Right renal pelvis (tissue), 4 donors: Measurements from ENCODE around the gene ARL17B. TPM values are rescaled to one million over a fixed set of nuclear protein-coding genes. Genes with fewer than 3 reads are reported as not detected.
"Not testable (repeated sequence)": the region's sequence is repeated elsewhere in the genome, so short reads cannot be mapped to it uniquely, and the experiment has no call there.

Experiments
- DNase-seq, 4 donors: peaks; one replicate each; pipeline ENCODE4 v3.0.0-alpha.2; 2013; ENCODE audit warnings: low read depth in 4 of 4, low spot score in 3 of 4, missing footprints in 1 of 4
- polyA plus RNA-seq, 4 donors: library from polyadenylated mRNA; unstranded; fragments of 120-200 nt; gene quantifications; one replicate each; pipeline ENCODE4 v1.2.1, GENCODE V29; 2013; ENCODE audit not compliant: insufficient read length in 4 of 4

ARL17B gene
- 10 to 100 TPM; 12.0 to 20.5 (median 16.0) TPM for polyA plus RNA-seq

DNA sequence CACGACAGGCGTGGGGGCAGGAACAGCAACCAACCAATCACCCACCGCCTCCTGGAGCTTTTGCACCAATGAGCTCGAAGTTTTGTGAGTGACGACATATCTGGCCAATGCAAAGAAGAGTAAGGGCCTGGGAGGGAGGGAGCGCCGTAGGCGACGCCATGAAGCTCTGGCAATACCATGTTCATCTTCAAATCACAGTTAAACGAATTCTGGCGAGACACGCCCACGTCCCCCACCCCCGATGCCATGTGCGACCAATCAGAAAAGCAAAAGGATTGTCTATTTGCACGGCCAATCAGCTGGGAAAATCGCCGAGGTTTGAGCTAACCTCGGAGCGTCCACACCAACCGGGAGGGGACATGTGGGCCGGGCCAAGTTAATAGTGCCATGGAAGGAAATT lies at the start of gene ARL17B:
Gene ARL17B (minus strand): TSS at position 12 of the 400 bp plus-strand sequence. CDS start 3,369 bp downstream, outside the sequence.
- not testable (repeated sequence) for DNase-seq

GRCh38 chr17:46409864-46410263 lies 48.3 kb upstream of the ARL17B start:
- DNase-seq: not testable (repeated sequence)

DNA sequence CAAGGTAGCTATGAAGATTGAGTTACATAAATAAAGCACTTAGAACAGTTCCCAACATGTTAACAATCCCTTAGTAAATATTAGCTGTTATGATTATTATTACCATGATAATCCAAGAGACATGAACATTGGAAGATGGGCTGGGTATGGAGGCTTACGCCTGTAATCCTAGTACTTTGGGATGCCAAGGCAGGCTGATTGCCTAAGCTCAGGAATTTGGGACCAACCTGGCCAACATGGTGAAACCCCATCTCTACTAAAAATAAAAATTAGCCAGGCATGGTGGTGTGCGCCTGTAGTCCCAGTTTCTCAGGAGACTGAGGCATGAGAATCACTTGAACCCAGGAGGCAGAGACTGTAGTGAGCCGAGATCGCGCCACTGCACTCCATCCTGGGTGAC lies 45.6 kb upstream of the ARL17B start:
- DNase-seq: not testable (repeated sequence)

DNA sequence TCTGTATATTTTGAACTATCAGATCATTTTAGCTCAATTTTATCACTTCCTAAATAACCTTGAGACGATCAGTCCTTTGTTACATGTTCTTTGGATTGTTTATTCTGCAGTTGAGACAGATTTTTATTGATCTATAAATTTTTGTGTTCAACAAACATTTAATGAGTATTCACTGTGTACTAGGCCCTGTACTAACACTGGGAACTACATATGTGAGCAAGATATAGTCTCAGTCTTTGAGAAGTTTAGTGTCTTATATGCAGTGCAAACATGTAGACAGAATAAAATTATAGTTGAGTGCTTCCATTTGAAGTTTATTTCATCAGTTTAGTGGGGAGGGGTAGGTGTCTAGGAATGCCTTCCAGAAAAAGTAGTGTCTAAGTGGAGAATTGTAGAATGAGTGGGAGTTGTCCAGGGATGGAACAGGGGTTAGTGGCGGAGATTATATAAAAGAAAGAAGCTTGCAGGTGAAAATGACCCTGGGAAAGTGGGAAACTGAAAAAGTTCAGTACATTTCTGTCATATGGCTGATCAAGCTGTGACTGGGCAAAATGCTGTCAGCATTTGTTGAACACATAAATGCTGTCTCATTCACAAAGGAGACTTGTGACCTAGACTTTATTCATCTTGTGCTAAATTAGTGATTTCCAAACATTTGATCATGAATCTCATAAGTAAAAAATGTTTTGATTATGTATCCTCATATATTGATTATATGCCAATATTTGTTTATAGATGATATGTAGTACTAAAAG lies 39.6 kb upstream of the ARL17B start:
- DNase-seq: not testable (repeated sequence)

DNA sequence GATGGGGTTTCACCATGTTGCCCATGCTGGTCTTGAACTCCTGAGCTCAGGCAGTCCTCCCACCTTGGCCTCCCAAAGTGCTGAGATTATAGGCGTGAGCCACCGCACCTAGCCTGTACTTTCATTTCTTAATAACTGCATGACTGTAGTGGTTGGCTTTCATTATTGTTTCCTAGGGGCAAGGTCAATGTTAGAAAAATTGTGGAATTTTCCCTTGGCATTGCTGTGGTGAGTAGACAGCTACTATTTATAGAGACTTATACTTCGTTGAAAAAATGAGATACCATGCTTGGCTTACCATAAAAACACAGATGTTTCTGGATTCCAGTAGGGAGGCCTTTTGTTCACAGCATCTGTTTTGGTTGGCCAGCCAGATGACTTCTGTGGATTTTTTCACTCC lies 39.0 kb upstream of the ARL17B start:
- DNase-seq: not testable (repeated sequence)

DNA sequence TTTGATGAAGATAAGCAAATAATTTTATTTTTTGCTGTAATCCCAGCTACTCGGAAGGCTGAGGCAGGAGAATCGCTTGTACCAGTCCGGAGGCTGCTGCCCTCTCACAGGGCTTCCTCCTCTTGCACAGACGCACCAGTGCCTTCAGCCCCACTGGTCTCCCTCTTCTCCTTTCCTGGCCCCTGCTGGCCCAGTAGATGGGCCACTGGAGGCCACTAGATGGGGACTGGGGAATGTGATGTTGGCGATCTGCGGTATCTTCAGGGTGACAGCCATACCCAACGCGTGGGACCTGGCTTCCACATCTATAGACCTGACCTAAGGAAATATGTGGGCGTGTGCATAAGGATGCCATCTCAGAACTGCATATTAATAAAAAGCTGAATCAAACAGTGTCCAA lies 38.4 kb upstream of the ARL17B start:
- not testable (repeated sequence) for DNase-seq

DNA sequence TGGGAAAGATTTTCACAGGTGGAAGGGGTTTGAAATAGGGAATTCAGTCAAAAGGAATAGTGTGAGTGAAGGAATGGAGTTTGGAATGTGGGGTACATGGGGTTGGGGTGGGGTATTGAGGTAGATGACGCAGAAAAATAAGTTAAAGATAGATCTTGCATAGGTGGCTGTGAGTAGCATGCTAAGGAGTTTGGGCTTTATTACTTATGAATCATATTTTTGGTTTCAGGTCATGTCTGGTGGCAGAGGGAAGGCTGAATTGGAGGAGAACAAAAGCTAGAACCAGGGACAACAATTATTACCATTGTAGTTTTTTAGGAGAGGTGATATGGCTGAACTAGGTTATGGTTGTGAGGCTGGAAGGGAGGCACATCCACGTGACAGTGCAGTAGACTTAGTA lies 34.7 kb upstream of the ARL17B start:
- not testable (repeated sequence) for DNase-seq

DNA sequence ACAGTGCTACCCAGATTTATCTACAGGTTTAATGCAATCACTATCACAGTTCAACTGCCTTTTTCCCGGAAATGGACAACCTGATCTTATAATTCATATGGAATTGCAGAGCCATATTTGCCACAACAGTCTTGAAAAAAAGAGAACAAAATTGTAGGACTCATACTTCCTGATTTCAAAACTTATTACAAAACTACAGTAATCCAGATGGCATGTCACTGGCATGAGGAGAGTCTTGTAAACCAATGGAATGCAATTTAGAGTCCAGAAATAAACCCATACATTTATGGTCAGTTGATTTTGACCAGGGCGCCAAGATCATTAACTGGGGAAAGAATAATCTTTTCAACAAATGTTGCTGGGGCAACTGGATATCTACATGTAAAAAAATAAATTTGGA lies 32.1 kb upstream of the ARL17B start:
- not testable (repeated sequence) for DNase-seq

- DNase-seq: not testable (repeated sequence)
These were observed 23.9 kb upstream of the ARL17B start for GRCh38 chr17:46385491-46385890.

- DNase-seq: not testable (repeated sequence)
These were observed 21.6 kb upstream of the ARL17B start for GRCh38 chr17:46383118-46383517.

- DNase-seq: not testable (repeated sequence)
These were observed 11.9 kb upstream of the ARL17B start for GRCh38 chr17:46373418-46373817.

DNA sequence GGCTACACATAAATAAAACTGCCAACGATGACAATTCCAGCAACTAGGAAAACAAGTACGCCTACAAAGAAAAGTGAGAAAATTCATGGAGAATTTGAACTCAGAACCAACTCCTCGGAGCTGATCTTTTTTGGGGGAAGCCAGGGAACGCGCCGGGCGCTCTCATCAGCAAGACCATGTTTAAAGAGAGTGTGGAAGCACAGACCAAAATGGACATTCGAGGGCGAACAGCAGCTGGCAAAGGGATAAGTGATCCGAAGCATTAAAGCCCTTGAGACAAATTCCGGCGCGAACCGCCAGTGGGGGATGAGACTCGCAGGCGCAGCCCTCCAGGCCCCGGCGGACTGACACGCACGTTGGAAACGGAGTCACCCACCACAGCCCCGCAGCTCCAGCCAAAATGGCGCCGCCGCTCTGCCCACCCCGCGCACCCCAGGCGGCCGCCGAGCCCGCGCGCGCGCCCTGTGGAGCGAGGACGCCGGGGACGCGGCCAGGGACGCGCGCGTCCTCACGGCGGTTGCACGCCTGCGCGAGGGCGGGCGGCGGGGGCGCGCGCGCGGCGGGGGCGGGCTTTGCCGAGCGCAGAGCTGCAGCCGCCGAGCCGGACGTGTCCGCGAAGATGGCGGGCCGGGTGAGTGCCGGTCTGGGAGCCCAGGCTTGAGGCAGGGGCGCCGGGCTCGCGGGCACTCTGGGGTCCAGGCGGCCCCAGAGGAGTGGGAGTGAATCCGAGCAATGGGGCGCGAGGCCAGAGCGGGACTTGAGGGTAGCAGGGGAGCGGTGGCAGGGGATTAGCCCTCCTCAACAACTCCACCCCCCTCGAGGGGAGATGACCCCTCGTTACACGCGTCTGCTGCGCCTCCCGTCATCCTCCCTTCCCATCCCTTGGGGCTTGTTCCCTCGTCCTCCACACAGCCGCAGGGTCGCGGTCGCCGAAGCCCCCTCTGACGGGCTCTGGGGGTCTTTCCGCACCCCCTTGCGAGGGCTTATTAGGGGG lies 11.0 kb upstream of the ARL17B start:
- DNase-seq: not testable (repeated sequence)

DNA sequence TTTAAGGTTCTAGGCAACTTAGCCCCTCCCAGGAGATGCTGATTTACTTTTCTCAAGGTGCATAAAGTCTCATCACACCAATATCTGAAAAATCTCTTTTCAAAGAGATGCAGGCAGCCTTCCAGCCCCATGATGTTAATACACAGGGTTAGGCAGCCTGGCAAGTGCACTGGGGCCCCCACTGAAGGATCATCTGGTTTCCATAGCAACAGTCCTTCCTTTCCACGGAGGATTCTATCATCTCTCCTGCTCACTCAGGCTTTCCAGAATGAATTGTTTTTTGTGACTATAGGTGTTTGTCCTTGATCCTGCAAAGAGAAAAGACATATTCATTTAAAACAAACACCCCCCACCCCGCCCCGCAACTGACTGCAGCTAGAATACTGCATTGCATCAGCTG lies 6.0 kb upstream of the ARL17B start:
- DNase-seq: not testable (repeated sequence)

DNA sequence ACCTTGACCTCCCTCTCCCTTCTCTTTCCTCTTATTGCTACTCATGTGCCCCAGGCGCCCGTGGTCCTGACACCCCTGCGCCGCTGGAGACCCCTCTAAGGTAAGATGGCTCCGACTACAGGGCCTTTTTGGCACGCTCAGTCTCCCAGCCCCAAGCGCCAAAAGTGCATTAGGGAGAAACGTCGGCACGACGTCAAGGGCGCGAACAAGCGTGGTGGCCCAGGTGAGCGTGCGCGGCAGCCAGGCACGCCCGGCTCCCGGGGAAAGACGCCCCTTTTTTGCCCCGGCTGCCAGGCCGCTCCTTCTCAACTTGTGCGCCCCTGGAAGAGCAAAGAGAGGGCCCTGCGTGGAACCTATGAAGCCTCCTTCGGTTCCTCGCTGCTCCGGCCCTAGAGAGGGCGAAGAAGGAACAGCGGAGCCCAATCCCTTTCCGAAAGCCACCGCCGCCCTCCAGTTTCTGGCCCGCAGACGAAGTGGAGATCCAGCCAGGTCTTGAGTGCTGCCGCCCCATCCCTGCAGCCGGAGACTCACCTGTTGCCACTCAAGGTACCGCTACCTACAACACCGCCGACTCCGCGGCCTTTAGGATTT lies 326 bp downstream of the ARL17B start:
- not testable (repeated sequence) for DNase-seq

DNA sequence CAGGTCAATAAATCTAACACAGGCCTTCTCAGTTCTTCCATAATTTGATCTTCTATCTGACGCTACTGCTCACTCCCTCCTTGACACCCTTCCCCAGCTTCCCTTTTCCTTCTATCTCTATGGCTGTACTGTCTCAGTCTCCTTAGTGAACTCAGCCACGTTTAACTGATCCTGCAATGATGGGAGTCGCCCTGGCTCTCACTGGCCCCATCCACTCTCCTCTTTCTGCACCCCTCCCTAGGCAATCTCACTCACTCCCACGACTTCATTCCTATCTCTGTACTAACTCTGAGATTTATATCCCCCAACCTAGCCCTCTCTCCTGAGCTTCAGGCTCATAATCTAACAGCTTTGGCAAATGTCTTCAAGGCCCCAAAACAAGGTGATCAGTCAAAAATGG lies 7.7 kb downstream of the ARL17B start:
- not testable (repeated sequence) for DNase-seq

DNA sequence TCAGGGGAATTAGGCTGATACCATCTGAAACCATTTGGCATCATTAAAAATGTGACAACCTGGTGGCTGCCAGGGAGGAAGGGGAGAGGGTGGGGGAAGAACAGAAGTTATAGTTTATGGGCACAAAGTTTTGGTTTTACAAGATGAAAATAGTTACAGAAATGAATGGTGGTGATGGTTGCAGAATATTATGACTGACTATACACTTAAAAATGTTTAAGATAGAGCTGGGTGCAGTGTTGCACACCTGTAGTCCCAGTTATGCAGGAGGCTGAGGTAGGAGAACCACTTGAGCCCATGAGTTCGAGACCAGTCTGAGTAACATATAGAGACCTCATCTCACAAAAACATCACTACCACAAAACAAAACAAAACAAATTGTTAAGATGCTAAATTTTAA lies 12.5 kb downstream of the ARL17B start:
- not testable (repeated sequence) for DNase-seq

DNA sequence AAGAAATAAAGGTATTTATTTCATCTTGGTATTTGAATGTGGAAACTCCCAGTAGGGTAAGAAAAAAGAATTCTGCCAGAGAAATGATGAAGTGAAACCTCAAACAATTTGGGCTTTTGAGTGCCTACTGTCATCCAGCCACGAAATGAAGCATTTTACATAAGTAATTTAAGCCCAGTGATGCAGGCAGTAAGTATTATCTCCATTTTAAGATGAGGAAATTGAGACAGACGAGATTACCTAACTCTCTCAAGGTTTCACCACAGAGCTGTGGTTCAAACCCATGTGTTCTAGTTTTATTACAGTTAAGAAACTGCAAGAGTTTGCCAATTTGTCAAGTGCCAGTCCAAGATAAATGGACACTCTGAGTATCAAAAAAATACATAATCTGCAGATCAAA lies 13.2 kb downstream of the ARL17B start:
- not testable (repeated sequence) for DNase-seq

DNA sequence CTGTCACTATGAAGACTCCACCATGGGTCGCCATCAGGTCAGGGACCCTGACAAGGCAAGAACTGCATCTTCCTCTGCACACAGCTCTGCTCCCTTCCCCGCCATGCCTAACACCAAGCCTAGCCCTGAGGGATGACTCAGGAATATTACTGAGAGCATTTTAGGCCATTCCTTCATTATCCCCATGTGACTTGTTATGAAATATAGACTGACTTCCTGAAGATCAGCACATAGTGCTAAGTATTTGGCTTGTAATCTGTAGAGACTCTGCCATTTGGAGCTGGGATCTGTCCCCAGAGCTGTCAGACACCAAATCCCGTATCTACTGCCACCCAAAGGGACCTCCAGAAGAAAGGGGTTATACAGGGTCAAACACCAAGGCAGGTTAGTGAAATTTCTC lies 19.4 kb downstream of the ARL17B start:
- not testable (repeated sequence) for DNase-seq

DNA sequence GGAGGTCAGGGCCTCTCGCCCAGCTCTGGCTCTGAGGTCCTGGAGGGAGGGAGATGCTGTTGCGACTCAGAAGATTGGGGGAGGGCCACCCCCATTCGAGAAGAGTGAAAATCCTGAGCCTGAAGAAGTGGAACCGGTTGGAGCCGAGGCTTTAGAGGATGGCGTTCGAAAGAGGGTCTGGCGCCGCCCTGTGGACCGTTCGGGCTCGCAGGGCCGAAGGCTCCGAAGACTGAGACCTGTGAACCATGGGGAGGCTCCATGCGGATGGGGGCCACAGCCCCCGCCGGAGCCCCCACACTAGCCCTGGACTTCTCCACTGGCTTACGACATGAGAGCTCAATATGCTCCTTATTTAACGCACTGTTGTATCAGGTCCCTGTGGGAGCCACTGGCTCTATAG lies 20.3 kb downstream of the ARL17B start:
- not testable (repeated sequence) for DNase-seq

- DNase-seq: not testable (repeated sequence)
These were observed 66.7 kb downstream of the ARL17B start, which contains the start of gene LRRC37A for GRCh38 chr17:46294831-46295230. TSS of gene LRRC37A (plus strand) at chr17:46295131. CDS start at chr17:46295134, 3 bp downstream.

DNA sequence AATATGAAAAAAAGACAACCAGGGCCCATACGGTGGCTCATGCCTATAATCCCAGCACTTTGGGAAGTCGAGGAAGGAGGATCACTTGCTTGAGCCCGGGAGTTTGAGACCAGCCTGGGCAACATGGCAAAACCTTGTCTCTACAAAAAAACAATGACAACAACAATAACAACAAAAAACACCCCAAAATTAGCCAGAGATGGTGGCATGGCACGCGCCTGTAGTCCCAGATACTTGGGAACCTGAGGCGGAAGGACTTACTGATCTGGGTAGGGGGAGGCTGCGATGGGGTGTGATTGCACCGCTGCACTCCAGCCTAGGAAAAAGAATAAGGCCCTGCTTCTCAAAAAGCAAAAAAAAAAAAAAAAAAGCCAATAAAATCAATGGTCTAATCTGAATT lies 69.9 kb downstream of the ARL17B start:
- DNase-seq: not testable (repeated sequence)
